GM21528 (cell line): ENCODE results near the gene TMEM53.

Experiments used
- ATAC-seq: cut with Tn5 transposase; IDR thresholded peaks from one replicate; pipeline ENCODE4 v1.9.1; 2021; ENCODE audit warnings: mild to moderate bottlenecking, moderate library complexity; ENCODE audit not compliant: unreplicated experiment, low FRiP score

Gene TMEM53

GRCh38 chr1:44609768-44610526, 64.3 kb downstream of the TMEM53 start:
- ATAC-seq: no peak

GRCh38 chr1:44609412-44609767, 64.9 kb downstream of the TMEM53 start:
- no peak for ATAC-seq

GRCh38 chr1:44608141-44608540, 66.1 kb downstream of the TMEM53 start:
- ATAC-seq: no peak

- no peak for ATAC-seq
These were observed 67.5 kb downstream of the TMEM53 start for GRCh38 chr1:44606701-44607281.

GRCh38 chr1:44605914-44606615, 68.2 kb downstream of the TMEM53 start:
- no peak for ATAC-seq

DNA sequence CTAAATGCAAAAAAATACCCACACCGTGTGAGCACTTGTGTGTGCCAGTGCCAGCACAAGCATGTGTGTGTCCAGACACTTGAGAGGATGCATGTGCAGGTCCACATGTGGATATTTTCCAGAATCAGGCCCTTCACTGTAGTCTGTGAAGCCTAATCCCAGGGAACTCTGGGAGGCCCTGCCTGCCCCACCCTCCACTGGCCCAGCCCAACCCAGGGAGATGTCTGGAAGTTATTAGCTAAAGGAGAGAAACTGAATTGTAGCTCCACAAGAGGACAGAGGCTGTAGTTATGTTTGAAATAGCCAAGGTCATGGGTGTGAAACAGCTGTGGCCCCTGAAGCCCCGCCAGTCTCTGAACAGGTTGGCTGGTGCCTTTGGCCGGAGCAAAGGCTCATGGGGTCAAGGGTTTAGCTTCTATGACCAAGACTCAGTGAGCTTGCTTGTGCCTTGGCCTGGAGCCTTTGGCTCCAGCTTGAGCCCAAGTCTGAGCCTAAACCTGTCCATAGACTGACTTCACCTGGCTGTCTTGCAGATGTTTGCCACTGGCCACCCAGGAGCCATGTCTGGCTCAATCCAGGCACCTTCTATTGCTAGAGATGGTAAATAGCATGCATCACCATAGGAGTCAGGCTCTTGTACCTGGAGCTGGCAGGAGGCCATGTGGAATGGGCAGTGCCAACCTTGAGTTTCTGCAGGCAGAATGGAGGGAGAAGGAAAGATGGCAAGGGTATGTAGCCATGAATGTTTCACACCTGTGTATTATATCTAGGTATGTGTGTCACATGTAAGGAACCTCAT, 69.9 kb downstream of the TMEM53 start:
- no peak for ATAC-seq

DNA sequence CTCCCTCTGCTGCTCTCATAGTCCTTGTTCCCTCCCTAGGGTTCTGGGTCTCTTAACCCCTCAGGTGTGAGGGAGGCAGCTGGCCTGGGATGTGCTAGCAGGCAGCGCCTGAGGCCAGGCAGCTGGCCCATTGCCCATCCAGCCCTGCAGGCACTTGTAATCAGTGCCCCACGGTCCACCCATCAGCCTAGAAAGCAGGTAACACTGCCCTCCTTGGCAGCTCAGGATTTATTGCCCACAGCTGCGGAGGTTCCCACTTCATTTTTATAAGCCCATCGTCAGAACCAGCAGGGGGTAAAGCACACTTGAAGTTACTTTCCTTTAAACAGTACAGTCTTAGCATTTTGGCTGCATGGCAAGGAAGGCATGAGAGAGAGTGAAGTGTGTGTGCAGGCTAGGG, 70.6 kb downstream of the TMEM53 start:
- ATAC-seq: no peak
